CD4-positive, alpha-beta T cell treated with Interleukin-17A for 4 hours (primary cell): ENCODE measurements around the gene APMAP.

ENCODE experiments used
- DNase-seq: peaks from one replicate; pipeline ENCODE4 v3.0.0-alpha.2; 2020; ENCODE audit warnings: mixed read lengths

Gene APMAP

DNA sequence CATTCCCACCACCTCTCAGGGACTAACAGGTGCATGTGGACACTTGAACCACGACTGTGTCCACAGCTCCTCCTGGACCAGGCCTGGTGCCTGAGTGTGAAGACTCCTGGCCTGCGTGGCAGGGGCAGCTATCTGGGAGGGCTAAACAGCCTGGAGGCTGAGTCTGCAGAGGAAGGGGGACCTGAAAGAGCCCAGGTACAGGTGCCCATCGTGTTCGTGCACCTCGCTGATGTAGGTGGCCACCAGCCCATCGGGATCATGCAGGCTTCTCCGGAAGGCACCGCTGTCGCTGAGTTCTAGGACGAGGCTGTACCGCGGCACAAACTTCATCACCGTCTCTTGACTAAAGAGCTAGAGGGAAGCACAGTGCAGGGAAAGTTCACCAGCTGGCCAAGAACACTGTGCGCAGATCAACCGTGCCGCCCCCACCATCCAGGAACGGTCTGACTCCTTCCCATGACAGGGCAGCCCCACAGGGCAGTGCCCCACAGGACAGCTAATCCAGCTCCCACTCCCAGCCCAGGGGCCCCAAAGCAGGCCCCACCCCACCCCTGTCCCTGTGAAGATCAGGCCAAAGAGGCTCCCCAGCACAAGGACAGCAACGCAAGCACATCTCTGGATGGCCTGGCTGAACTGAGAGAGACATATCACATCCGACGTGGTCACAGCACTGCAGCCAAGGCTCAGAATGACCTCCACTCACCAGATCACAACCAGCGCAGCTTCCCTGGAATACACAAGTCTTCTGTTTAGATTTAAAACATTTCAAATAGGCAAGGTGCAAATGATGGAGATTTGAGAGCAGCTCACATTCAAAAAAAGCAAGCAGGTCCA is 28.7 kb downstream of the APMAP start:
- no peak for DNase-seq

DNA sequence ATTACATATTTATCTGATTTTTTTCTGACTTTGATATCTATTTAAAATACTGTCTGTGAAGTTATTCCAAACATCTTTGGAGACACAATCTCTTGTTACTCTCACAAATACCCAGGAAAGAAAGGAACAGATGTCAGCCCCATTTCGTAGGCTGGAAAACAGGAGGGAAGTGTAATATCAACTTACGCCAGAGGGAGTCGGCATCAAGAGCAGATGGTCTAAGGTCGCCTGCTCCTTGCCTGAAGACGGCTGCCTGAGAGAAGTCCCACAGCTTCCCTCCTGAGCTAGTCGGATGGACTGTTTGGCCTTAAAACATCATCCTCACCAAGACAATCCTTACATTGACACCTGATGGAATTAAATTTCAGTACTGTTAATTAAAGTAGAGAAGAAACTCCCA is 30.0 kb downstream of the APMAP start:
- DNase-seq: no peak

GRCh38 chr20:24962182-24962492 is 30.4 kb downstream of the APMAP start:
- DNase-seq: no peak

GRCh38 chr20:24961384-24962181 is 31.0 kb downstream of the APMAP start:
- DNase-seq: no peak

DNA sequence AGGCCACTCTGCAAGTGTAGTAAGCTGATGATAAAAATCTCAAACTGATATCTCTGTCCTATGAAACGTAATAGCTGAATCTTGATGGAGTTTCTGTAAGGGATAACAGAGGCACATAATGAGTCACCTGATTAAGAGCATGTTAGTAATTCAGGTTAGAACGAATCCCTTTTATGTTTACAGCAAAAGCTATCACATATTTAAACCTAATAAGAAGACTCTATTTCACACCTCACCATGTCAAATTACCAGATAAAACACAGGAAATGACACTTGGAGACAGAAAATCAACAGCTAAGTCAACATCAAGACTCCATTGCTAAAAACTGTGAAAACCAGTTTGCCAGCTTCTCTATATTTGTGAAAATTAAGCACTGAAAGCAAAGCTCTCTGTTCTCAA is 31.7 kb downstream of the APMAP start:
- no peak for DNase-seq

GRCh38 chr20:24960302-24960801 is 32.2 kb downstream of the APMAP start:
- DNase-seq: no peak

- DNase-seq: no peak
Measured at GRCh38 chr20:24959591-24960301, 32.8 kb downstream of the APMAP start.

DNA sequence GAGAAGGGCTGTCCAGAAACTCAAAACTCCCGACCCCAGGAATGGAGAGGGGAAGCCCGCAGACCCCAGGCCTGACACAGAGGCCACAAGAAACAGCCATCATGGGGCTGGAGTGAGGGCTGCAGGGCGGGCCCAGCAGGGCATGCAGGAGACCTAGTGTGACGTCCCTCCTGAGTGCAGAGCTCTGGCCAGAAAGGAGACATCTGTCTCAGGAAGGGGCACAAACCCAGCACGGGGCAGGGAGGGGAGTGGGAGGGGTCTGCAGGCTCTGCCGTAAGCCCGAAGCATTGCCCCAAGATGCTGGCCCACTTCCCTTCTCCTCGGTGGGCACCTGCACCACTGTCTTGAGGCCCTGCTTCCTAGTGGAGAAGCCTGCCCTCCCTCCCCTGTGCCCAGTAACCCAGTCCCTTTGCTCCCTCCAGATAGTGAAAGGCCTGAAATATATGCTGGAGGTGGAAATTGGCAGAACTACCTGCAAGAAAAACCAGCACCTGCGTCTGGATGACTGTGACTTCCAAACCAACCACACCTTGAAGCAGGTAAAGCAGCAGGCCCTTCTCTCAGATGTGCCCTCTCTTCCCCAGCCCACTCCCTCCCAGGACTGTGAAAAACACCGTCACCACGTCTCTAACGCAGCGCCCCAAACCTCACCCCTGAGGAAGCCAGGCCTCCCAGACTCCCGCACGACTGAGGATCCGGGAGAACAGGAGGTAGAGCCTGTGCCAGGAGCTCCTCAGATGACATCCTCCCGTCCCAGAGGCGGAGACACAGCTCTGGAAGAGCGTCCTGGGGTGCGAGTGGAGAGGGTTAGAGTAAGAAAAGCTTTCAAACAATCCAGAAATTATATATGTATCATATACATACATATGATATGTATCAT is 33.8 kb downstream of the APMAP start:
- DNase-seq: no peak

GRCh38 chr20:24957326-24958016 is 35.1 kb downstream of the APMAP start:
- DNase-seq: no peak

GRCh38 chr20:24956001-24956841 is 36.3 kb downstream of the APMAP start:
- no peak for DNase-seq

GRCh38 chr20:24955045-24955444 is 37.5 kb downstream of the APMAP start:
- no peak for DNase-seq

DNA sequence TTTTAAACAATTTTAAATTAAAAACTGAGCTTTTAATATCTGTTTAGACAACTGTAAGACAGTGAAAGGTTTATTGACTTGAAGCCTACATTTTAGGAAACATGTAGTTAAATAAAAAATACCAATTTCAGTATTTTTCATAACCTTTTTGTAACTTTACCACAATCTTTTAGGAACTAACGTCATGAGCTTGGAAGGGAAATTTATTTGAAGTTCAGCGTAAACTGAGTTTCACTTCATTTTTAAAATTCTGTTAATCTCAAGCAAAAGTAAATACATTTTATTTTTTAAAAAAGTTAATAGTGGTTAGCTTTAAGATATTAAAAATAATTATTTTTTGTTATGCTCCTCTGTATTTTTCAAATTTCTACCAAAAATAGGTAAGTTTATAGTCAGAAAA is 38.0 kb downstream of the APMAP start:
- DNase-seq: no peak

GRCh38 chr20:24954151-24954550 is 38.4 kb downstream of the APMAP start:
- no peak for DNase-seq

DNA sequence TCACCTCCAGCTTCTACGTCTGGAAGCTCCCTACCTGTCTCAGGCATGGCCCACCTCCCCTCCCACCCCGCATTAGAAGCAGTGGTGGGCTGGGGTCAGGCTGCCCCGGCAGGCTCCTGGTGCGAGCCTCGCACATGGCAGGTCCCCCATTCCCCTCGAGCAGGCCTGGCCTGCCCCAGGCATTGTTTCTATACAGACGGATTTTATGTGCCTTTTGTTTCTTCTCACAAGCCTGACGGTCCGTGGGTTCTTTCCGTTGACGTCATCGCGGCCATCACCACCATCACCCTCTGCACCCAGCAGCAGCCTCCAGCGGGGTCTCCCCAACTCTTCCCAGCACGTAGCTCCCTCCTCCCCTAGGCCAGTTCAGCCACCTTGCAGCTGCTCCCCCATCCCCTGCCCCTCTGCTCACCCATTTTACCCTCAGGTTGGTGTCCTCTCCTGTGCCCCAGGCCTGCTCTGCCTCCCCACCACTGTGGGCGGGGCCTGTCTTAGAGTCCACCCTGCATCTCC is 38.9 kb downstream of the APMAP start:
- no peak for DNase-seq

DNA sequence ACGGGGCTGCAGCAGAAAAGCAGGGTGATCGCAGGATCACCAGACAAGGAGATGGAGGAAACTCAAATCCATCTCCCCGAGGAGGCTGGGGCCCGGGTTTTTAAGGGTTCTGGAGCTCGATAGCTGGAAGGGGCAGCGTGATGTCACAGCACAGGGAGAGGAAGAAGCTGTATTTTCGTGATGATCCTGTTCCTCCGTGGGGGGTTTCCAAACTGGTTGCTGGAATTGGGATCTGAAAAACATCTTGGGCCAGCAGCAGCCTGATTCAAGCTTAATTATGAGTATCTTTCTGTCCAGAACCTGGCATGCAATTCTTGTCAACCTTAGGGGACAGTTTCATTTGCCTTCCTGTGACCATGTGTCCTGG is 39.4 kb downstream of the APMAP start:
- DNase-seq: no peak

- DNase-seq: no peak
Measured at GRCh38 chr20:24952376-24953208, 40.0 kb downstream of the APMAP start.

GRCh38 chr20:24951536-24952083 is 40.9 kb downstream of the APMAP start:
- DNase-seq: no peak

DNA sequence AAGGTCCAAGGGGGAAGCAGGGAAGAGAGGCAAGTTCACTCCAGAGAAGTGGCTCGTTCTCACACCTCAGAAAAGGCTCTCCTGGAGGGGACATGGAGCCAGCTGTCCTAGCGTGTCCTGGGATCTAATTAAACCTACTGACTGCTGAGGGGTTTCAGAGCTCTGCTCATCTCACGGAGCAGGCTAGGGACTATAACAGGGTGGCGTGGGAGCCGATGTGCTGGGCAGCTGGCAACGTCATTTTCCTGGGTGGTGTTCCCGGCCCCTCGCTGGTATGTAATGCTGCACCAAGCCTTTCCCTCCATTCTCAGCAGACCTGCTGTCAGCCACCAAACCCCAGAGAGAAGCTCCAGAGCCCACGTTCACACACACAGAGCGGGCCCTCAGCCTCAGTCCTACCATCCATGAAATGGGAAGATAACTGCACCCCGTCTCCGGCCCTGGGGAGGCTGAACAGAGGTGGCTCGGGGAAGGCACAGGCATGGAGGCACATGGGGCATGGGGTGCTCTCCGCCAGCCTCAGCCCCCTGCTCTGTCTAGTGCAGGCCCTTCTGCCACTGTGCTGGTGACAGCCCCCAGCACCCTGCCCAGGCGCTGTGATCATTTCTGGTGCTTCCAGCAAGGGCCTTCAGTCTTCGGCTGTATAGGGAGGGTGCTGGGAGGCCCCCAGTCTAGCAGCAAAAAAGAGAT is 41.6 kb downstream of the APMAP start:
- DNase-seq: no peak
